GM21526 (cell line): Measurements from ENCODE around the gene ABCC5.

Experiments used
- ATAC-seq: cut with Tn5 transposase; IDR thresholded peaks from one replicate; pipeline ENCODE4 v1.9.1; 2021; ENCODE audit warnings: moderate library complexity; ENCODE audit not compliant: unreplicated experiment, low FRiP score

The ABCC5 gene

GRCh38 chr3:183931881-183932280, 85.8 kb downstream of the ABCC5 start:
- ATAC-seq = no peak

DNA sequence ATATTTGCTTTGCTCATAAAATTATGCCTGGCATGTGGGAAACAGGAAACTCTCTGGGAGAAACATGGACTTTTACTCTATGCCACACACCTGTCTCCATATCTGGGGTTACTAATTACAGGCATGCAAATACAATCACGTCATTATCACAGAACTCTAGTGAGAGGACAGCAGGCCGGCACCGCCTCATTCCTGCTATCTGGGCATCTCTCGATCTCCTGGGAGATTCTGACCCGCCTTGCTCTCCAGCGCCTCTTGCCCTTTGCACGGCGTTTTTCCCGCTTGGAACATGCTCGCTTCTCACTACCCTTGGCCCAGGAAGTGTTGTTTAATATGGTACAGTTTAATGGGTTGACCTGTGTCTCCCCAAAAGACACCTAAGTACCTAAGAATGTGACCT, 87.6 kb downstream of the ABCC5 start:
- ATAC-seq = no peak

- no peak for ATAC-seq
Observed at GRCh38 chr3:183927059-183927458, 90.6 kb downstream of the ABCC5 start.

DNA sequence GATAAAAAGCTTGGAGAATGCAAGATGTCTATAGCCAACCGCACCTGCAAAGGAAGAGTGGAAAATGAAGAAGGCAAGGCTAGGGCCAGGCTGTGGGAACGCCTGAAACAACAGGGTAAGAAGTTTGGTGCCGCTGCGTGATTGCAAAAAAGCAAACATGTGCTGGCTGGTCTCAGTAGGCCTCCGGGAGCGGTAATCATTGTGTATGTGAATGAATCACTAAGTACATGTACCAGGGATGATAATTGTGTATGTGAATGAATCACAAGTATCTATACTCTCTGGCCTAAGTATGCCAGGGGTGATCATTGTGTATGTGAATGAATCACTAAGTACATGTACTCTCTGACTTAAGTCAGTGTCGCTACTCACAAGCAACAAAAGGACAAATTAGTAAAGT, 92.7 kb downstream of the ABCC5 start:
- ATAC-seq = no peak

DNA sequence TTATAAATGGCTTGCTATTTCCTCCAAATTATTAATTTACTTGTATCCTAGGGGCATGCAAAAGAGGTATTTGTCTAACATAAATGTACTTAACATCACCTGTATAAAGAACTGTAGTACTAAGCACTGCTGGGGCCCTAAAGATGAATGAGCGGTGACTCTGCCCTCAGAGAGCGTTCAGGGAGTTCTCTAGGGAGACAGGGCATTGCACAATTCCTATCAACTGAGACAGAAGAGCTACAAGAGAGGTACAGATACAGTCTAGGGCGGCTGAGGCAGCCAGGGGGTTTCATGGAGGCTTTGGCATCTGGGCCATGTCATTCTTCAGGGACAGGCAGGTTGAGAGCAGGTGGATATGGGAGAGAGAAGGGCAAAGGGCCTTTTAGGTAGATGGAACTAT, 93.1 kb downstream of the ABCC5 start:
- no peak for ATAC-seq

- no peak for ATAC-seq
Observed at GRCh38 chr3:183922421-183922820, 95.3 kb downstream of the ABCC5 start.

- no peak for ATAC-seq
Observed at GRCh38 chr3:183921096-183921495, 96.6 kb downstream of the ABCC5 start.

- no peak for ATAC-seq
Observed at GRCh38 chr3:183920416-183920815, 97.3 kb downstream of the ABCC5 start.

DNA sequence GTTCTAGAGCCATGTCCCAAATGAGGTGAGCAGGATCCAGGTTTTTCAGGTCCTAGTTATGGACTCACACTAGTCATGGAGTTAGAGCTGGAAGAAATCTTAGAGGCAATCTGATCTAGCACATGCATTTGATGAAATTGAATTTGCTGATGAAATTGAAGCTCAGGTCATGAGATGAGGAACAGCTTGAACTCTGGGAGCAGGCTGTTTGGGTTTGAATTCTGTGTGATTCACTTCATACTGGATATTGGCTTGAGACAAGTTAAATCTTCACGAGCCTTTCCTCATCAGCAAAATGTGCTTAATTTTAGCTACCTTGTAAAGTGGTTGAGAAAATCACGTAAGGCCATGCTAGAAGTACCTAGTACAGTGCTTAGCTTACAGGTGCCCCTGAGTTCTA, 99.5 kb downstream of the ABCC5 start:
- no peak for ATAC-seq

DNA sequence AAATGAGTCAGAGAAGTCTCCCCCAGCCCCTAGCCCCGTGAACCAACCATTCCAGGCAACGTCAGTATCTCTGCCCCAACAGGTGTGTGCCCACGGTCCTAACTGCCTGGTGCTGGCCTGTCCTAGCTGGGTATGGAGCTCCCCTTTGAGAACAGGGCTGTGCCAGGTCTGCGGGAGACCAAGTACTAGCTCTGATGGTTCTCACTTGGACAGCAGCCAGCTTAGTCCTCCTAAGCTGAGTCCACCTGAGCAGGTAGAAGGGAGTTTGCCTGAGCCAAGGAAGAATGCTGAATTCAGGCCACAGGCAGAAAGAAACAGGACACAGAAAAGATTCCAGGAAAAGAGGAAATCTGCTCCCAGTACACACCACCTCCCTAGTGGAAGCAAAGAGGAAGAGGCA, 99.9 kb downstream of the ABCC5 start:
- no peak for ATAC-seq

DNA sequence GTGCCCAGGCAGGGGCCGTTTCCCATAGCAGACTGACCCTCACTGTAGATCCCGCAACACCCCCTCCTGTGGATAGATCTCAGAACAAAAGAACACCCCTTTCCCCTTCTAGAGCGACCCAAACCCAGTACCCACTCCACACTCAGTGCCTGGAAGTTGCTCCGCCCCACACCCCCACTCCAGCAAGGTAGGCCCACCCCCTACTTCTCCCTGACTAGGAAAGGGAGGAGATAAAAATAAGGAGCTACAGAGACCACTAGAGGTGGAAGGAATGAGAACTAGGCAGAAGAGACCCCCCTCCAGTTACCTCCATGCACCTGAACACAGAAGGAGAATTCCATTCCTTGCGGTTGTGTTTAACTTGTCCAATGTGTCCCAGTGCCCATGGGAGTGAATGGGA, 102.8 kb downstream of the ABCC5 start:
- no peak for ATAC-seq

DNA sequence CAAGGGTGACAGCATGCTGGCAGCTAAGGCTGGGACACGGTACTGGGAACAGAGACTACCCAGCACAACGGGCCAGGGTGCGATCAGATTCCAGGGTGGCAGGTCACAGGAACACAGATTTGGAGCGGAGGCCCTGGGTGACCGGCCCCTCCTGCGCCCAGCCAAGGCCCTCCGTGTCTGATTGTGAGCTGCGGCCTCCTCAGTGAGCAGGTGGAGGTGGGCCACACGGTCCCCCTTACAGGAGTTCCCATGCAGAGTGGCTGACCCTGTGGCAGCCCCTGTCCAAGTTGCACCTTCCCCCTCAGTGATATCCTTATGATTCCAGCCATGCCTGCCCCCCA, 104.1 kb downstream of the ABCC5 start:
- no peak for ATAC-seq

GRCh38 chr3:183912895-183913579, 104.6 kb downstream of the ABCC5 start:
- no peak for ATAC-seq

GRCh38 chr3:183911763-183912506, 105.7 kb downstream of the ABCC5 start:
- no peak for ATAC-seq

DNA sequence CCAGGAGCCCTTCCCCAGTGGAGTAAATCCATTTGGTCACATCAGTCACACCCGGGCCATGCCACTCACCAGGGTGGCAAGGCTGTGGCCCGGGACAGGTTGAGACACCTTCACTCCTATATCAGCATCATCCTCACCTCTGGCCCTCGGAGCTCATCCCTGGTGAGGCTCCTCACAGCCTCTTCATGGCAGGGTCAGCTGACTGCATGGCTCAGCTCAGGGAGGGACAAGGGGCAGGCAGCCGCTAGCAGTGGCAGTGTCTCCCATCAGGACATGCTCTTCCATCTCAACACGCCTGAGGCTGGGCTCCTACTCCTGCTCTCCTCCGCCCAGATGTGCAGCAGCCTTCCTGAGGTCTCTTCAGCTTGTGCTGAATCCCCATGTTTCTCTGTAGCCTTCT, 106.6 kb downstream of the ABCC5 start:
- no peak for ATAC-seq

DNA sequence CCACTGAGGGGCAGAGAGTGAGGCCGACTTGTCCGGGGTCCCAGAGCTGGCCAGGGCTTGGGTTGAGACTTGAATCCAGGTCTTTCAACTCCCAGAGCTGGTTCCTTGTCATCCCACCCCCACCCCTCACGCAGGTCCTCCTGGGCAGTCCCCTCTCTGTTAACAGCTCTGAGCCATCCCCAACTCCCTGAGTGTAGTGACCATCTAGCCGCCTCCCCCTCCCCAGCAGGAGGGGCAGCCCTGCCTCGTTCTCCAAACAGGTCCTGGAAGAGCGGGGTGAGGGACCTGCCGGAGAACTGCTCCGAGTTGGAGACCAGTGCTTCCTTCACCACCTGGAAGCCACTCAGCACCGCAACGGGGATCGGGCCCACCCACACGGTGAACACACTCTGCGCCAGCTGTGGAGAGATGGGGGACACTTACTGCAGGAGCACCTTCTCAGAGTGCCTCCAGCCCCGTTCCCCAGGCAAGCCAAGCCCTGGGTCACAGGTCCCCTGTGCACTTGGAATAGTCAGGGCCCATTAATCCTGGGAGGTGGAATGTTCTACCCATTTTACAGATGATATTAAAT, 108.6 kb downstream of the ABCC5 start:
- ATAC-seq = no peak

DNA sequence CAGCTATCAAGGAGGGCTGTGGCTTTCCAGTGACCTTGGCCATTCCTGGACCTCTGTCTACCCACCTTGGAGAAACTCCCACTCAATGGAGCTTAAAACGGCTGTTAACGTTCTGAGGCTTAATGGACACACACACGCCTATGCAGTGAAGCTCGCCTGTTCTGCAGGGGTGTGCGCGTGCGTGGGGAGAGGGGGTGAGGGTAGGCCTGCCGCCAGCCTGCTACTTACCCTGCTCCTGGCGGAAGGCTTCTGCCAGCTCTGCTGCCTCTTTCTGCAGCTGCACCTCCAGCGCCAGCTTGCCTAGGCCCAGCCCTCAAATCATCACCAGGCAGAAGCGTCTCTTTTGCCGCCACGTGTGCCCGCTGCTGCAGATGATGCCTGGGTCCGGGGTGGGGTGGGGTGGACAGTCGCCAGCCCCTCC, 109.8 kb downstream of the ABCC5 start:
- ATAC-seq = no peak

DNA sequence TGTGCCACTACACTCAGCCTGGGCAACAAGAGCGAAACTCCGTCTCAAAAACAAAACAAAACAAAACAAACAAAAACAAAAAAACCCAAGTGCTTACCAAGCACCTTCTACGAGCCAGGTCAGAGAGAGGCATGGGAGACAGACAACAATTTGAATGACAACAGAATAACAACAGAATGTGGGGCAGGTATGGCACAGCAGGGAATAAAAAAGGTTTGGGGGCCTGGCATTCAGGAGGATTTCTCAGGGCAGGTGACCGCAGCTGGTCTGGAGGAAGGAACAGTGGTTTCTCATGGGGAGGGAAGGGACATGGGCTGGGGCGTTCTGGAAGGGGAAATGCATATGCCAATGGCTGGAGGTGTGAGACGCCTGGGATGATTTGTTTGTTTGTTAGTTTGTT, 110.5 kb downstream of the ABCC5 start:
- no peak for ATAC-seq

- no peak for ATAC-seq
Observed at GRCh38 chr3:183906234-183906921, 111.3 kb downstream of the ABCC5 start.

- ATAC-seq = no peak
Observed at GRCh38 chr3:183904833-183905780, 112.6 kb downstream of the ABCC5 start.
